K562 (cell line): ENCODE results near the gene NDUFS3. TPM values are rescaled to one million over a fixed set of nuclear protein-coding genes. Genes with fewer than 3 reads are reported as not detected.

ENCODE experiments used
- BDP1 ChIP-seq: IDR thresholded peaks from 3 replicates; pipeline ENCODE4 v1.6.1; 2011; ENCODE audit not compliant: insufficient read length, insufficient read depth
- CBX3 ChIP-seq, 2 experiments: IDR thresholded peaks; 1 replicate in 1 of 2; 2 replicates in 1 of 2; pipeline ENCODE4 v1.6.1; 2012; ENCODE audit warnings: inconsistent platforms in 2 of 2, low read length in 2 of 2, borderline replicate concordance in 1 of 2, control low read depth in 1 of 2
- CEBPG ChIP-seq, 3 experiments: fragments of 200-800 bp in 1 of 3; sonication (Bioruptor generic) in 1 of 3; sonication (generic) in 1 of 3; formaldehyde crosslinking in 1 of 3; IDR thresholded peaks in 2 of 3; conservative IDR thresholded peaks in 1 of 3; 2 replicates each; pipeline versions ENCODE4 v1.6.1 to v1.8.0; 2016 to 2022; ENCODE audit warnings: missing compliant biosample characterization in 2 of 3, missing genetic modification characterization in 2 of 3, mild to moderate bottlenecking in 1 of 3, missing genetic modification reagents in 1 of 3
- EP400 ChIP-seq: fragments of 450-650 bp; IDR thresholded peaks from 2 replicates; pipeline ENCODE4 v1.6.1; 2017; ENCODE audit warnings: antibody characterized with exemption, mild to moderate bottlenecking, moderate library complexity
- FOXA3 ChIP-seq, 2 experiments: fragments of 450-650 bp in 1 of 2; sonication (generic) in 1 of 2; formaldehyde crosslinking; IDR thresholded peaks in 1 of 2; conservative IDR thresholded peaks in 1 of 2; 2 replicates each; pipeline versions ENCODE4 v1.4.0 to v1.8.0; 2020 to 2022; ENCODE audit warnings: mild to moderate bottlenecking in 2 of 2, missing genetic modification reagents in 1 of 2
- MEF2D ChIP-seq: conservative IDR thresholded peaks from 2 replicates; pipeline ENCODE4 v1.6.1; 2016; ENCODE audit warnings: low read depth, missing genetic modification characterization, missing compliant biosample characterization
- MYC ChIP-seq, 2 experiments: fragments of 250-450 bp in 1 of 2; sonication (Bioruptor Pico) in 1 of 2; IDR thresholded peaks; 2 replicates each; pipeline versions ENCODE4 v1.5.1 to v1.6.1; 2012 to 2021; ENCODE audit warnings: low read depth in 2 of 2, borderline replicate concordance in 1 of 2, improper control_type of control experiment in 1 of 2, low read length in 1 of 2, mild to moderate bottlenecking in 1 of 2, moderate library complexity in 1 of 2
- NR2C1 ChIP-seq, 2 experiments: fragments of 450-650 bp; IDR thresholded peaks; 2 replicates each; pipeline ENCODE4 v1.6.1; 2017; ENCODE audit warnings: mild to moderate bottlenecking in 2 of 2, antibody characterized with exemption in 1 of 2, inconsistent platforms in 1 of 2, missing compliant biosample characterization in 1 of 2, missing genetic modification characterization in 1 of 2
- PML ChIP-seq: IDR thresholded peaks from 2 replicates; pipeline ENCODE4 v1.6.1; 2012; ENCODE audit warnings: low read length, inconsistent platforms
- PTBP1 ChIP-seq: fragments of 200-400 bp; formaldehyde crosslinking; IDR thresholded peaks from 2 replicates; pipeline ENCODE4 v1.6.1; 2017; ENCODE audit warnings: low read depth, low read length
- TGIF2 ChIP-seq: sonication (generic); formaldehyde crosslinking; IDR thresholded peaks from 2 replicates; pipeline ENCODE4 v1.8.1; 2022; ENCODE audit warnings: mild to moderate bottlenecking, missing genetic modification reagents, moderate library complexity
- THRAP3 ChIP-seq: fragments of 450-650 bp; IDR thresholded peaks from 2 replicates; pipeline ENCODE4 v1.6.1; 2016; ENCODE audit warnings: mild to moderate bottlenecking, inconsistent platforms, borderline replicate concordance
- YBX1 ChIP-seq: fragments of 450-650 bp; IDR thresholded peaks from 2 replicates; pipeline ENCODE4 v1.7.1; 2016; ENCODE audit warnings: mild to moderate bottlenecking
- ZBTB7A ChIP-seq: IDR thresholded peaks from 2 replicates; pipeline ENCODE4 v1.6.1; 2011; ENCODE audit warnings: low read depth, mild to moderate bottlenecking, low read length, moderate library complexity, borderline replicate concordance; ENCODE audit not compliant: control insufficient read depth
- ZFX ChIP-seq: sonication (generic); formaldehyde crosslinking; IDR thresholded peaks from 2 replicates; pipeline ENCODE4 v1.8.0; 2022; ENCODE audit warnings: mild to moderate bottlenecking, missing genetic modification reagents, moderate library complexity
- ZNF76 ChIP-seq: fragments of 250-450 bp; sonication (Bioruptor Pico); IDR thresholded peaks from 2 replicates; pipeline ENCODE4 v1.4.0; 2020; ENCODE audit warnings: mild to moderate bottlenecking, moderate library complexity, borderline replicate concordance
- polyA plus RNA-seq, 8 experiments: library from polyadenylated mRNA; depleted of rRNA in 4 of 8; stranded (reverse) in 5 of 8; unstranded in 3 of 8; fragments of >200 nt; fragmentation: Nextera tagmentation in 2 of 8; fragmentation: Illumina TruSeq in 1 of 8; extraction: Ambion mirVana in 2 of 8; extraction: Trizol in 1 of 8; gene quantifications; 2 replicates each; pipeline versions ENCODE4 v1.2.1 to v1.2.3, GENCODE V29; 2011 to 2014; ENCODE audit warnings: inconsistent platforms in 1 of 8, missing spikeins in 1 of 8
- total RNA-seq, 7 experiments: library from RNA; depleted of rRNA in 6 of 7; stranded (reverse); fragments of >200 nt in 6 of 7; fragmentation: Illumina TruSeq in 2 of 7; extraction: Trizol in 2 of 7; gene quantifications; 2 replicates each; pipeline versions ENCODE4 v1.2.1 to v1.2.3, GENCODE V29; 2011 to 2021; ENCODE audit warnings: low replicate concordance in 1 of 7
- TF ChIP-seq, protein P1 (sequence below): fragments of 250-450 bp; sonication (Bioruptor Pico); IDR thresholded peaks from 2 replicates; pipeline ENCODE4 v1.4.0; 2020; ENCODE audit warnings: mild to moderate bottlenecking, moderate library complexity, borderline replicate concordance
- TF ChIP-seq, protein P2 (sequence below): sonication (generic); formaldehyde crosslinking; IDR thresholded peaks from 2 replicates; pipeline ENCODE4 v1.8.1; 2023; ENCODE audit warnings: missing genetic modification reagents, mild to moderate bottlenecking, borderline replicate concordance

NDUFS3 gene
- total and polyA plus RNA-seq, 9 of the 15 experiments (the other 6 are each of a cell fraction or from before 2014, with no cell fraction given) = 38.7 to 341 (median 194) TPM

DNA sequence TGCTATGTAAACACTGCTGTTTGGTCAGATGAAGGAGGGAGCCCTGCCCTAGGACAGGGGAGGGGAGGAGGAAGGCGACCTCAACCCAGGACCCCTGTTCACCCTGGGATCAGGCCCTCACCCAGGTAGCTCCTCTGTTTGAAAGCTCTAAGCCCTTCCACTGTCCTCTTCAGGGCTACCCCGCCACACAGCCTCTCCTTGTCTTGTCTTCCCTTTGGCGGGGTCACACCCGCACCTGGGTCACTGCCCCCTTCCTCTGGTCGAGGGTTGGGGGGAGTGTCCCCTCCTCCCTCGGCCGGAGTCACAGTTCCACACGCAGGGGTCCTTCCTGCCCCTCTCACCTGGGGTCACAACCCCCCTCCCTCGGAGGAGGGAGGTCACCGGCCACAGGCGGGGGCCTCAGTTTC is 13.9 kb upstream of the NDUFS3 start (continued):
- TF ChIP-seq MYC (IDR thresholded peaks at IDR 0.05; ENCODE audit: low read depth, low read length) (no peak), MYC (CRISPR knock-in tag; IDR thresholded peaks at IDR 0.05; ENCODE audit: borderline replicate concordance, low read depth) (peak; percentile 85; the same call in 1 of the 2 replicates), FOXA3 (CRISPR knock-in tag; conservative IDR thresholded peaks at IDR 0.05 in 1 of 2, IDR thresholded peaks at IDR 0.05 in 1 of 2) (0 out of 4 replicates have a peak, but pooled peaks of 1 of the 2 experiments have one; percentile 42), YBX1 (no peak), BDP1 (no peak), CEBPG (CRISPR knock-in tag; IDR thresholded peaks at IDR 0.05) (no peak), CEBPG (tag; conservative IDR thresholded peaks at IDR 0.05 in 1 of 2, IDR thresholded peaks at IDR 0.05 in 1 of 2) (no peak), ZBTB7A (no peak), MEF2D (tag) (peak; percentile 42; the same call in 1 of the 2 replicates), NR2C1 (IDR thresholded peaks at IDR 0.05) (peak; percentile 43; the same call in 1 of the 2 replicates), NR2C1 (tag; IDR thresholded peaks at IDR 0.05) (peak; percentile 72; the same call in 1 of the 2 replicates), ZNF76 (no peak), PTBP1 (no peak), PML (0 out of 2 replicates have a peak, but pooled peaks have one; percentile 15), ZFX (CRISPR knock-in tag) (no peak), EP400 (no peak), CBX3 (IDR thresholded peaks at IDR 0.05; ENCODE audit: borderline replicate concordance in 1 of 2, low read length in 2 of 2) (no peak), TGIF2 (CRISPR knock-in tag) (no peak), THRAP3 (no peak)
- TF ChIP-seq, protein P1, sequence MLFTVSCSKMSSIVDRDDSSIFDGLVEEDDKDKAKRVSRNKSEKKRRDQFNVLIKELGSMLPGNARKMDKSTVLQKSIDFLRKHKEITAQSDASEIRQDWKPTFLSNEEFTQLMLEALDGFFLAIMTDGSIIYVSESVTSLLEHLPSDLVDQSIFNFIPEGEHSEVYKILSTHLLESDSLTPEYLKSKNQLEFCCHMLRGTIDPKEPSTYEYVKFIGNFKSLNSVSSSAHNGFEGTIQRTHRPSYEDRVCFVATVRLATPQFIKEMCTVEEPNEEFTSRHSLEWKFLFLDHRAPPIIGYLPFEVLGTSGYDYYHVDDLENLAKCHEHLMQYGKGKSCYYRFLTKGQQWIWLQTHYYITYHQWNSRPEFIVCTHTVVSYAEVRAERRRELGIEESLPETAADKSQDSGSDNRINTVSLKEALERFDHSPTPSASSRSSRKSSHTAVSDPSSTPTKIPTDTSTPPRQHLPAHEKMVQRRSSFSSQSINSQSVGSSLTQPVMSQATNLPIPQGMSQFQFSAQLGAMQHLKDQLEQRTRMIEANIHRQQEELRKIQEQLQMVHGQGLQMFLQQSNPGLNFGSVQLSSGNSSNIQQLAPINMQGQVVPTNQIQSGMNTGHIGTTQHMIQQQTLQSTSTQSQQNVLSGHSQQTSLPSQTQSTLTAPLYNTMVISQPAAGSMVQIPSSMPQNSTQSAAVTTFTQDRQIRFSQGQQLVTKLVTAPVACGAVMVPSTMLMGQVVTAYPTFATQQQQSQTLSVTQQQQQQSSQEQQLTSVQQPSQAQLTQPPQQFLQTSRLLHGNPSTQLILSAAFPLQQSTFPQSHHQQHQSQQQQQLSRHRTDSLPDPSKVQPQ (CRISPR knock-in tag) = no peak
- TF ChIP-seq, protein P2, sequence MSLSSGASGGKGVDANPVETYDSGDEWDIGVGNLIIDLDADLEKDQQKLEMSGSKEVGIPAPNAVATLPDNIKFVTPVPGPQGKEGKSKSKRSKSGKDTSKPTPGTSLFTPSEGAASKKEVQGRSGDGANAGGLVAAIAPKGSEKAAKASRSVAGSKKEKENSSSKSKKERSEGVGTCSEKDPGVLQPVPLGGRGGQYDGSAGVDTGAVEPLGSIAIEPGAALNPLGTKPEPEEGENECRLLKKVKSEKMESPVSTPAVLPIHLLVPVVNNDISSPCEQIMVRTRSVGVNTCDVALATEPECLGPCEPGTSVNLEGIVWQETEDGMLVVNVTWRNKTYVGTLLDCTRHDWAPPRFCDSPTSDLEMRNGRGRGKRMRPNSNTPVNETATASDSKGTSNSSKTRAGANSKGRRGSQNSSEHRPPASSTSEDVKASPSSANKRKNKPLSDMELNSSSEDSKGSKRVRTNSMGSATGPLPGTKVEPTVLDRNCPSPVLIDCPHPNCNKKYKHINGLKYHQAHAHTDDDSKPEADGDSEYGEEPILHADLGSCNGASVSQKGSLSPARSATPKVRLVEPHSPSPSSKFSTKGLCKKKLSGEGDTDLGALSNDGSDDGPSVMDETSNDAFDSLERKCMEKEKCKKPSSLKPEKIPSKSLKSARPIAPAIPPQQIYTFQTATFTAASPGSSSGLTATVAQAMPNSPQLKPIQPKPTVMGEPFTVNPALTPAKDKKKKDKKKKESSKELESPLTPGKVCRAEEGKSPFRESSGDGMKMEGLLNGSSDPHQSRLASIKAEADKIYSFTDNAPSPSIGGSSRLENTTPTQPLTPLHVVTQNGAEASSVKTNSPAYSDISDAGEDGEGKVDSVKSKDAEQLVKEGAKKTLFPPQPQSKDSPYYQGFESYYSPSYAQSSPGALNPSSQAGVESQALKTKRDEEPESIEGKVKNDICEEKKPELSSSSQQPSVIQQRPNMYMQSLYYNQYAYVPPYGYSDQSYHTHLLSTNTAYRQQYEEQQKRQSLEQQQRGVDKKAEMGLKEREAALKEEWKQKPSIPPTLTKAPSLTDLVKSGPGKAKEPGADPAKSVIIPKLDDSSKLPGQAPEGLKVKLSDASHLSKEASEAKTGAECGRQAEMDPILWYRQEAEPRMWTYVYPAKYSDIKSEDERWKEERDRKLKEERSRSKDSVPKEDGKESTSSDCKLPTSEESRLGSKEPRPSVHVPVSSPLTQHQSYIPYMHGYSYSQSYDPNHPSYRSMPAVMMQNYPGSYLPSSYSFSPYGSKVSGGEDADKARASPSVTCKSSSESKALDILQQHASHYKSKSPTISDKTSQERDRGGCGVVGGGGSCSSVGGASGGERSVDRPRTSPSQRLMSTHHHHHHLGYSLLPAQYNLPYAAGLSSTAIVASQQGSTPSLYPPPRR (CRISPR knock-in tag) = no peak
